Neural cell (in vitro differentiated cells): ENCODE measurements around the gene IRF1.

Source experiments
- CTCF ChIP-seq: fragments of 450-650 bp; IDR thresholded peaks from 2 replicates; pipeline ENCODE4 v1.5.1; 2014; ENCODE audit warnings: antibody characterized with exemption, mild to moderate bottlenecking, moderate library complexity; ENCODE audit not compliant: poor library complexity, severe bottlenecking
- EZH2 ChIP-seq: fragments of 200-600, 300-800 bp; shearing (Covaris generic), sonication (generic); IDR thresholded peaks from 2 replicates; pipeline ENCODE4 v1.6.1; 2014; ENCODE audit warnings: antibody characterized with exemption, low read length, borderline replicate concordance, mild to moderate bottlenecking; ENCODE audit not compliant: insufficient read depth, poor library complexity, severe bottlenecking
- MXI1 ChIP-seq: fragments of 450-650 bp; conservative IDR thresholded peaks from 2 replicates; pipeline ENCODE4 v1.6.1; 2014; ENCODE audit warnings: antibody characterized with exemption, mild to moderate bottlenecking; ENCODE audit not compliant: poor library complexity, severe bottlenecking
- POLR2AphosphoS5 ChIP-seq: IDR thresholded peaks from 2 replicates; pipeline ENCODE4 v1.6.1; 2012
- REST ChIP-seq: IDR thresholded peaks from 2 replicates; pipeline ENCODE4 v1.6.1; 2012; ENCODE audit warnings: borderline replicate concordance

- TF ChIP-seq CTCF (no peak), POLR2AphosphoS5 (no peak), REST (no peak), EZH2 (no peak), MXI1 (no peak)
Measured at GRCh38 chr5:132461569-132462070, 29.0 kb downstream of the IRF1 start.
